A549 (cell line): ENCODE data around the gene REEP3. TPM values are rescaled to one million over a fixed set of nuclear protein-coding genes. Genes with fewer than 3 reads are reported as not detected.
A peak's percentile ranks its signal among the peaks of the same experiment; 100 is the strongest.
"Not testable (repeated sequence)": the region's sequence is repeated elsewhere in the genome, so short reads cannot be mapped to it uniquely, and the experiment has no call there.

Experiments
- ATAC-seq, 2 experiments: fragments of 200-7000 bp in 1 of 2; fragments of >200 bp in 1 of 2; cut with Nextera tagmentation in 1 of 2; cut with Tn5 transposase in 1 of 2; 3 replicates each; pipeline versions ENCODE4 v1.8.0 to v1.9.1; 2018 to 2020; ENCODE audit warnings: mild to moderate bottlenecking in 1 of 2, moderate library complexity in 1 of 2
- CTCF ChIA-PET: fragments of 300-600 bp; sonication (Branson Sonifier 250); formaldehyde crosslinking; extraction: SDS; loops from one replicate; lab custom pipeline; 2021; ENCODE audit warnings: antibody characterized with exemption, inconsistent platforms; lab: Yijun Ruan, JAX
- POLR2A ChIA-PET: fragments of 350-600 bp; formaldehyde crosslinking; extraction: SDS; loops from one replicate; lab custom pipeline; 2021; ENCODE audit warnings: antibody characterized with exemption, inconsistent platforms; lab: Yijun Ruan, JAX
- DNase-seq, 2 experiments: peaks; one replicate each; pipeline versions ENCODE4 v3.0.0 to v3.0.0-alpha.2; 2011 to 2016; ENCODE audit warnings: low read depth in 1 of 2, low spot score in 1 of 2
- FAIRE-seq: peaks from 2 replicates; lab custom pipeline; 2011; peaks lifted over from hg19 to GRCh38; lab: Jason Lieb, UNC
- H3K27ac ChIP-seq, 2 experiments: fragments of >200 bp; sonication (Bioruptor Twin); formaldehyde crosslinking; 3 replicates each; pipeline ENCODE4 v1.5.1; 2016 to 2017
- H3K4me1 ChIP-seq: fragments of >200 bp; sonication (Bioruptor Twin); formaldehyde crosslinking; 3 replicates; pipeline ENCODE4 v1.6.1; 2016
- H3K4me2 ChIP-seq: fragments of >200 bp; sonication (Bioruptor Twin); formaldehyde crosslinking; 3 replicates; pipeline ENCODE4 v1.6.1; 2016
- H3K4me3 ChIP-seq: fragments of >200 bp; sonication (Bioruptor Twin); formaldehyde crosslinking; 3 replicates; pipeline ENCODE4 v1.5.1; 2016
- H3K9me3 ChIP-seq: fragments of >200 bp; sonication (Bioruptor Twin); formaldehyde crosslinking; 3 replicates; pipeline ENCODE4 v1.6.1; 2016
- CBX2 ChIP-seq: fragments of 200-600 bp; sonication (generic); IDR thresholded peaks from 2 replicates; pipeline ENCODE4 v1.6.1; 2016; ENCODE audit warnings: low read depth, mild to moderate bottlenecking, borderline replicate concordance
- CBX8 ChIP-seq: fragments of 200-600 bp; sonication (generic); IDR thresholded peaks from 2 replicates; pipeline ENCODE4 v1.6.1; 2016
- CEBPB ChIP-seq, 2 experiments: fragments of >200 bp in 1 of 2; sonication (Bioruptor Twin) in 1 of 2; formaldehyde crosslinking in 1 of 2; IDR thresholded peaks; 2 replicates each; pipeline ENCODE4 v1.6.1; 2012 to 2016
- FOSL2 ChIP-seq, 2 experiments: fragments of 450-650 bp in 1 of 2; fragments of >200 bp in 1 of 2; sonication (Bioruptor Twin) in 1 of 2; formaldehyde crosslinking; IDR thresholded peaks; 2 replicates each; pipeline versions ENCODE4 v1.5.0 to v1.6.1; 2016 to 2020; ENCODE audit warnings: mild to moderate bottlenecking in 1 of 2, moderate library complexity in 1 of 2
- GATA3 ChIP-seq: IDR thresholded peaks from 2 replicates; pipeline ENCODE4 v1.6.1; 2012; ENCODE audit warnings: borderline replicate concordance
- HOXB5 ChIP-seq: fragments of 250-450 bp; sonication (Bioruptor Pico); IDR thresholded peaks from 2 replicates; pipeline ENCODE4 v1.5.0; 2020; ENCODE audit warnings: mild to moderate bottlenecking, moderate library complexity
- JUN ChIP-seq, 2 experiments: fragments of >200 bp; sonication (Bioruptor Twin); formaldehyde crosslinking; IDR thresholded peaks; 2 replicates in 1 of 2; 3 replicates in 1 of 2; pipeline ENCODE4 v1.6.1; 2016 to 2017
- JUNB ChIP-seq: fragments of >200 bp; sonication (Bioruptor Twin); formaldehyde crosslinking; IDR thresholded peaks from 2 replicates; pipeline ENCODE4 v1.6.1; 2016
- MAZ ChIP-seq: fragments of 150-350 bp; IDR thresholded peaks from 2 replicates; pipeline ENCODE4 v1.6.1; 2014; ENCODE audit warnings: antibody characterized with exemption, low read depth, low read length, borderline replicate concordance
- NPAS2 ChIP-seq: fragments of 250-450 bp; sonication (Bioruptor Pico); IDR thresholded peaks from 2 replicates; pipeline ENCODE4 v1.8.0; 2022; ENCODE audit warnings: mild to moderate bottlenecking, moderate library complexity, borderline replicate concordance
- PHF8 ChIP-seq: fragments of 200-600 bp; sonication (generic); IDR thresholded peaks from 2 replicates; pipeline ENCODE4 v1.6.1; 2016; ENCODE audit warnings: low read depth, mild to moderate bottlenecking, antibody characterized with exemption, moderate library complexity, borderline replicate concordance
- RNF2 ChIP-seq: fragments of 200-600 bp; sonication (generic); IDR thresholded peaks from 2 replicates; pipeline ENCODE4 v1.6.1; 2016; ENCODE audit warnings: low read depth, mild to moderate bottlenecking, antibody characterized with exemption, moderate library complexity, borderline replicate concordance
- TP53 ChIP-seq: fragments of 250-450 bp; sonication (Bioruptor Pico); IDR thresholded peaks from 2 replicates; pipeline ENCODE4 v1.5.0; 2021; ENCODE audit warnings: mild to moderate bottlenecking, moderate library complexity
- ZFP36 ChIP-seq: fragments of 450-650 bp; IDR thresholded peaks from 2 replicates; pipeline ENCODE4 v1.6.1; 2014; ENCODE audit warnings: borderline replicate concordance; ENCODE audit not compliant: partially characterized antibody
- ZNF302 ChIP-seq: fragments of 250-450 bp; sonication (Bioruptor Pico); IDR thresholded peaks from 2 replicates; pipeline ENCODE4 v1.9.0; 2021; ENCODE audit warnings: inconsistent platforms, mild to moderate bottlenecking, moderate library complexity
- ZSCAN20 ChIP-seq: fragments of 250-450 bp; sonication (Bioruptor Pico); IDR thresholded peaks from 2 replicates; pipeline ENCODE4 v1.8.0; 2022; ENCODE audit warnings: mild to moderate bottlenecking, moderate library complexity
- WGBS: methylation state at CpG from one replicate; pipeline ENCODE4 v1.1.6; 2017; ENCODE audit errors: missing lambda C conversion rate; 5-methylcytosine and 5-hydroxymethylcytosine counted together
- polyA plus RNA-seq, 4 experiments: library from polyadenylated mRNA; depleted of rRNA in 3 of 4; stranded (reverse); fragments of >200 nt; fragmentation: RNase III in 1 of 4; extraction: RNeasy Plus Mini Kit Qiagen cat#74134 plus additional on column Dnase treatment in 1 of 4; gene quantifications; 2 replicates in 3 of 4; 3 replicates in 1 of 4; pipeline ENCODE4 v1.2.3, GENCODE V29; 2011 to 2017
- TF ChIP-seq, protein P1 (sequence below): fragments of 450-650 bp; IDR thresholded peaks from 2 replicates; pipeline ENCODE4 v1.6.1; 2014; ENCODE audit warnings: antibody characterized with exemption
- TF ChIP-seq, protein P2 (sequence below): fragments of 150-350 bp; IDR thresholded peaks from 2 replicates; pipeline ENCODE4 v1.6.1; 2014; ENCODE audit warnings: low read depth, mild to moderate bottlenecking, low read length
- TF ChIP-seq, protein P3 (sequence below): fragments of >200 bp; sonication (Bioruptor Twin); formaldehyde crosslinking; IDR thresholded peaks from 2 replicates; pipeline ENCODE4 v1.6.1; 2016

REEP3 gene
- polyA plus RNA-seq, 2 of the 4 experiments (the other 2 are of a cell fraction) = 19.6 to 35.8 TPM

DNA sequence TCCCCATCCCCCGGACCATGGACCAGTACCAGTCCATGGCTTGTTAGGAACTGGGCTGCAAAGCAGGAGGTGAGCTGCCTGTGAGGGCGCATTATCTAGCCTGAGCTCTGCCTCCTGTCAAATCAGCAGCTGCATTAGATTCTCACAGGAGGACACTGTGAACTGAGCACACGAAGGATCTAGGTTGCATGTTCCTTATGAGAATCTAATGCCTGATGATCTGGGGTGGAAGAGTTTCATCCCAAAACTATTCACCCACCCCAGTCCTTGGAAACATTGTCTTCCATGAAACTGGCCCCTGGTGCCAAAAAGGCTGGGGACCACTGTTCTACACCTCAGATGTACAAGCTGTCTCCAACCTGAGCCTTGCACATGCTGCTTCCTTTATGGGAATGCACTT lies 31.4 kb upstream of the REEP3 start:
- TF ChIP-seq JUN (IDR thresholded peaks at IDR 0.05) = no peak
- no peak for TF ChIP-seq MAZ
- TF ChIP-seq CBX8 = no peak
- TF ChIP-seq NPAS2 (CRISPR knock-in tag) = no peak
- no peak for TF ChIP-seq RNF2
- no peak for TF ChIP-seq PHF8
- TF ChIP-seq, protein P1, sequence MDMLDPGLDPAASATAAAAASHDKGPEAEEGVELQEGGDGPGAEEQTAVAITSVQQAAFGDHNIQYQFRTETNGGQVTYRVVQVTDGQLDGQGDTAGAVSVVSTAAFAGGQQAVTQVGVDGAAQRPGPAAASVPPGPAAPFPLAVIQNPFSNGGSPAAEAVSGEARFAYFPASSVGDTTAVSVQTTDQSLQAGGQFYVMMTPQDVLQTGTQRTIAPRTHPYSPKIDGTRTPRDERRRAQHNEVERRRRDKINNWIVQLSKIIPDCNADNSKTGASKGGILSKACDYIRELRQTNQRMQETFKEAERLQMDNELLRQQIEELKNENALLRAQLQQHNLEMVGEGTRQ = no peak
- TF ChIP-seq, protein P2, sequence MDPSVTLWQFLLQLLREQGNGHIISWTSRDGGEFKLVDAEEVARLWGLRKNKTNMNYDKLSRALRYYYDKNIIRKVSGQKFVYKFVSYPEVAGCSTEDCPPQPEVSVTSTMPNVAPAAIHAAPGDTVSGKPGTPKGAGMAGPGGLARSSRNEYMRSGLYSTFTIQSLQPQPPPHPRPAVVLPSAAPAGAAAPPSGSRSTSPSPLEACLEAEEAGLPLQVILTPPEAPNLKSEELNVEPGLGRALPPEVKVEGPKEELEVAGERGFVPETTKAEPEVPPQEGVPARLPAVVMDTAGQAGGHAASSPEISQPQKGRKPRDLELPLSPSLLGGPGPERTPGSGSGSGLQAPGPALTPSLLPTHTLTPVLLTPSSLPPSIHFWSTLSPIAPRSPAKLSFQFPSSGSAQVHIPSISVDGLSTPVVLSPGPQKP = no peak
- TF ChIP-seq ZSCAN20 = no peak
- TF ChIP-seq GATA3 = no peak
- no peak for TF ChIP-seq FOSL2 (IDR thresholded peaks at IDR 0.05)
- no peak for TF ChIP-seq FOSL2 (CRISPR knock-in tag; IDR thresholded peaks at IDR 0.05)
- no peak for TF ChIP-seq ZNF302 (CRISPR knock-in tag)
- TF ChIP-seq CBX2 = no peak
- TF ChIP-seq TP53 (CRISPR knock-in tag) = no peak
- TF ChIP-seq HOXB5 (CRISPR knock-in tag) = no peak
- no peak for TF ChIP-seq JUNB
- ChIA-PET POLR2A (no interaction called here), CTCF (interaction anchor here (1.1 kb wide), 1 partner anchor 10 kb away, joined by 3 read pairs; no protein-coding TSS in a partner anchor)
- Histone ChIP-seq H3K9me3 (peaks cover 14% of the 10 kb centered on the region; the same call in 2 of the 3 replicates), H3K4me3 (no peak overlapping the region), H3K4me2 (no peak overlapping the region), H3K27ac (no peak overlapping the region), H3K4me1 (peaks cover 25% of the 10 kb centered on the region; the same call in 2 of the 3 replicates)
- no peak for FAIRE-seq
- no peak for ATAC-seq
- no peak for DNase-seq
- WGBS = 89% methylated on average over 3 of the region's 3 CpGs

DNA sequence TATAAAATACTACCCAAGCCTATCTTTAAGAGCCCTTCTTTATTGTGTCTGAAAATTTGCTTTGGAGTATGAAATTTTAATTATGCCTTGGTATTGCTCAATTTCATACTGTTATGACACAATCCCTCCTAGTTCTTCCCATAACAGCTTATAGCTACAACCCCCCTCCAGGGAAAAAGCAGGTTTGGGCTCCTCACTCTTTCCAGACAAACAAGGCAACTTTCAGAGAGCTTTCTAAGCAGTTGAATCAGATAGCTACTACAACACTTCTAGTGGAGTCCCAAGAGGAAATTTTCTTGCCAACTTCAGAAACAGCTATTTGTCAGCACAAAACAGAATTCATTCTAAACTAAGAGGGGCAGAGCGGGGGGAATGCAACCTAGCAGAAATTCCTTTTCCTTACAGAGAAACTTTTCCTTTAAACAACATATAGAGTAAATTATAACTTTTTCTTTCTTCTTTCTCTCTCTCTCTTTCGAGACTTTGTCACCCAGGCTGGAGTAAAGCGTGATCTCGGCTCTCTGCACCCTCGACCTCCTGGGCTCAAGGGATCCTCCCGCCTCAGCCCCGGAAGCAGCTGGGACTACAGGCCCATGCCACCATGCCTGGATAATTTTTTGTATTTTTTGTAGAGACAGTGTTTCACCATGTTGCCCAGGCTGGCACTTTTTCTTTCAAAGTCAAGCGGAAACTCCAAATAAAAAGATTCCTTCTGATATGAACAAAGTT lies 29.4 kb upstream of the REEP3 start:
- peak overlapping the region in 1 of 2 experiments; percentile 52; a peak in 2 of 6 replicates for H3K27ac ChIP-seq
- no peak overlapping the region for H3K4me2 ChIP-seq
- FAIRE-seq (no peak), ATAC-seq (no peak), DNase-seq (no peak)
- peaks cover 25% of the 10 kb centered on the region; the same call in 2 of the 3 replicates for H3K4me1 ChIP-seq
- 91% methylated on average over 8 of the region's 8 CpGs for WGBS
- H3K9me3 ChIP-seq = peaks cover 14% of the 10 kb centered on the region; the same call in 2 of the 3 replicates
- H3K4me3 ChIP-seq = no peak overlapping the region
- ChIA-PET POLR2A (no interaction called here), CTCF (no interaction called here)
- TF ChIP-seq, protein P3, sequence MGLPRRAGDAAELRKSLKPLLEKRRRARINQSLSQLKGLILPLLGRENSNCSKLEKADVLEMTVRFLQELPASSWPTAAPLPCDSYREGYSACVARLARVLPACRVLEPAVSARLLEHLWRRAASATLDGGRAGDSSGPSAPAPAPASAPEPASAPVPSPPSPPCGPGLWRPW = peak; percentile 43; the same call in 1 of the 2 replicates
- TF ChIP-seq CEBPB (IDR thresholded peaks at IDR 0.05) (peak; percentile 93 to 95), ZFP36 (no peak)

DNA sequence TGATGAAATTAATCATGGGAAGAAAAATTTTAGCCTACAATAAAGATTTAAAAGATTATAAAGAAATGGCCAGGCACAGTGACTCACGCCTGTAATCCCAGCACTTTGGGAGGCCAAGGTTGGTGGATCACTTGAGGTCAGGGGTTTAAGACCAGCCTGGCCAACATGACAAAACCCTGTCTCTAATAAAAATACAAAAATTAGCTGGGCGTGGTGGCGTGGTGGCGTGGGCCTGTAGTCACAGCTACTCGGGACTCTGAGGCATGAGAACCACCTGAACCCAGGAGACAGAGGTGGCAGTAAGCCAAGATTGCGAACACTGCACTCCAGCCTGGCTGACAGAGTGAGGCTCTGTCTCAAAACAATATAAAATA lies 28.9 kb upstream of the REEP3 start:
- DNase-seq, H3K4me2 ChIP-seq, FAIRE-seq, H3K4me3 ChIP-seq, POLR2A ChIA-PET, ATAC-seq: not testable (repeated sequence)
- Histone ChIP-seq H3K4me1 (peaks cover 25% of the 10 kb centered on the region; the same call in 2 of the 3 replicates), H3K27ac (peak overlapping the region in 1 of 2 experiments; percentile 52; a peak in 2 of 6 replicates), H3K9me3 (peaks cover 14% of the 10 kb centered on the region; the same call in 2 of the 3 replicates)
- 84% methylated on average over 6 of the region's 6 CpGs for WGBS
- CTCF ChIA-PET = interaction anchor here (0.7 kb wide), 1 partner anchor 30 kb away, joined by 3 read pairs; no protein-coding TSS in a partner anchor
